ENCODE measurements around the gene EPHB2. TPM values are rescaled to one million over a fixed set of nuclear protein-coding genes. Genes with fewer than 3 reads are reported as not detected.

EPHB2 gene
- total RNA-seq, 1 experiment from 2014 or later, result 18.5 TPM

GRCh38 chr1:22853651-22854185 lies 143.1 kb downstream of the EPHB2 start (continued):
- TF ChIP-seq, protein P1, sequence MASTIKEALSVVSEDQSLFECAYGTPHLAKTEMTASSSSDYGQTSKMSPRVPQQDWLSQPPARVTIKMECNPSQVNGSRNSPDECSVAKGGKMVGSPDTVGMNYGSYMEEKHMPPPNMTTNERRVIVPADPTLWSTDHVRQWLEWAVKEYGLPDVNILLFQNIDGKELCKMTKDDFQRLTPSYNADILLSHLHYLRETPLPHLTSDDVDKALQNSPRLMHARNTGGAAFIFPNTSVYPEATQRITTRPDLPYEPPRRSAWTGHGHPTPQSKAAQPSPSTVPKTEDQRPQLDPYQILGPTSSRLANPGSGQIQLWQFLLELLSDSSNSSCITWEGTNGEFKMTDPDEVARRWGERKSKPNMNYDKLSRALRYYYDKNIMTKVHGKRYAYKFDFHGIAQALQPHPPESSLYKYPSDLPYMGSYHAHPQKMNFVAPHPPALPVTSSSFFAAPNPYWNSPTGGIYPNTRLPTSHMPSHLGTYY (CRISPR knock-in tag; IDR thresholded peaks at IDR 0.05), result no peak
- TF ChIP-seq PRRX2 (CRISPR knock-in tag; IDR thresholded peaks at IDR 0.05), result no peak
- no peak for TF ChIP-seq ZNF263 (CRISPR knock-in tag; IDR thresholded peaks at IDR 0.05; ENCODE audit: low read depth)
- TF ChIP-seq OVOL2 (CRISPR knock-in tag; IDR thresholded peaks at IDR 0.05; ENCODE audit: borderline replicate concordance), result no peak

DNA sequence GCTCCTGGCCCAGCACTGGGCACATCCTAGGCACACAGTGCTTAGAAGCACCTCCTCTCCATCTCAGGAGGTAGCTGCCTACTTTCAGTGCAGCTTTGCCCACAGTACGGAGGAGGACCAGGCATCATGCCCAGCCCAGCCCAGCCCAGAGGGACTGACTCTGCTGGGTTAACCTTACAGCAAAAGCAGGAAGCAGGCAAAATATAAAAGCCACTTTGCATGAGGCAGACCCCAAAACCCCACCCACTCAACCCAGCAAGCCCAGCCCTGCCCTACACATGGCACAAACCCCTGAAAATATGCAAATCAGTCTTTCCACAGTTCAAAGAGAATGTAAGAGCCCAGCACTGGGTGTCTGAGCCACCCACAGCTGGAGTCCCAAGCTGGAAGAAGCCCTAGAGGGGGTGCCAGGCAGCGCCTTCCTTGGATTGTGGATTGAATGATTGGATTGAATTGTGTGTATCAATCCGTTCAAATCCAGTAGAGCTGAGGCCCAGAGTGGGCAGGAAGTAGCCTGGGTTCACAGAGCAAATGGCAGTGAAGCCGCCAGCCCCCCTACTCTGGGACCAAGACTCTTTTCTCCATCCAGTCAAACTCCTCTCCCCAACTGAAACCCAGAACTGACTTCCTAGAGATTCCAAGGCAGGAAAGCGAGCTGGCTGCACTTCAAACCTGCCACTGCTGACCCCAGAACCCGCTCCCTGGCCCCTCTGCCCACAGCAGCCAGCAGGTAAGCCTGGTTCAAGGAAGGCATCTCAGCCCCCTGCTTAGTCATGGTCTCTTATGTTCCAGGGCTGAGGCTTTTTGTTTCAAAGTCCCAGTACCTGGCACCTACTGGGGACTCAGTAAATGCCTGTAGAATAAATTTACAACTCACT lies 144.3 kb downstream of the EPHB2 start:
- Mint-ChIP-seq H3K4me1 (peaks cover 31% of the 10 kb centered on the region), H3K27ac (peak overlapping the region; percentile 57), H3K4me3 (no peak overlapping the region), H3K9me3 (no peaks in the 10 kb centered on the region), H3K36me3 (no peaks in the 10 kb centered on the region), H3K27me3 (ENCODE audit: low read depth) (peaks cover 10% of the 10 kb centered on the region)
- DNase-seq (ENCODE audit: low spot score) (no peak), ATAC-seq (peak; percentile 16)
- POLR2A ChIA-PET, result interaction anchor here (0.6 kb wide), 1 partner anchor 349 kb away, joined by 4 read pairs; no protein-coding TSS in a partner anchor
- CTCF ChIA-PET, result interaction anchor here (0.7 to 4.3 kb wide), 3 partner anchors 7 to 150 kb away, joined by 3 to 57 read pairs (median 9); no protein-coding TSS in a partner anchor
- TF ChIP-seq IRF2 (CRISPR knock-in tag; IDR thresholded peaks at IDR 0.05; ENCODE audit: borderline replicate concordance, low read depth), result no peak

GRCh38 chr1:22855668-22856606 lies 145.3 kb downstream of the EPHB2 start:
- Mint-ChIP-seq H3K9me3 (no peaks in the 10 kb centered on the region), H3K4me3 (no peak overlapping the region), H3K36me3 (no peaks in the 10 kb centered on the region), H3K4me1 (peaks cover 27% of the 10 kb centered on the region), H3K27ac (no peak overlapping the region), H3K27me3 (ENCODE audit: low read depth) (peaks cover 10% of the 10 kb centered on the region)
- ATAC-seq (no peak), DNase-seq (ENCODE audit: low spot score) (no peak)
- POLR2A ChIA-PET, result interaction anchor here (0.6 kb wide), 1 partner anchor 348 kb away, joined by 4 read pairs; no protein-coding TSS in a partner anchor
- CTCF ChIA-PET, result interaction anchor here (0.7 to 1.1 kb wide), 2 partner anchors 51 to 151 kb away, joined by 3 read pairs; no protein-coding TSS in a partner anchor
- no peak for TF ChIP-seq ZNF423 (CRISPR knock-in tag; IDR thresholded peaks at IDR 0.05)
- TF ChIP-seq MYBL2 (CRISPR knock-in tag; IDR thresholded peaks at IDR 0.05), result no peak
- no peak for TF ChIP-seq JAZF1 (CRISPR knock-in tag; IDR thresholded peaks at IDR 0.05)
- TF ChIP-seq, protein P2, sequence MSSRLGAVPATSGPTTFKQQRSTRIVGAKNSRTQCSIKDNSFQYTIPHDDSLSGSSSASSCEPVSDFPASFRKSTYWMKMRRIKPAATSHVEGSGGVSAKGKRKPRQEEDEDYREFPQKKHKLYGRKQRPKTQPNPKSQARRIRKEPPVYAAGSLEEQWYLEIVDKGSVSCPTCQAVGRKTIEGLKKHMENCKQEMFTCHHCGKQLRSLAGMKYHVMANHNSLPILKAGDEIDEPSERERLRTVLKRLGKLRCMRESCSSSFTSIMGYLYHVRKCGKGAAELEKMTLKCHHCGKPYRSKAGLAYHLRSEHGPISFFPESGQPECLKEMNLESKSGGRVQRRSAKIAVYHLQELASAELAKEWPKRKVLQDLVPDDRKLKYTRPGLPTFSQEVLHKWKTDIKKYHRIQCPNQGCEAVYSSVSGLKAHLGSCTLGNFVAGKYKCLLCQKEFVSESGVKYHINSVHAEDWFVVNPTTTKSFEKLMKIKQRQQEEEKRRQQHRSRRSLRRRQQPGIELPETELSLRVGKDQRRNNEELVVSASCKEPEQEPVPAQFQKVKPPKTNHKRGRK (CRISPR knock-in tag; IDR thresholded peaks at IDR 0.05; ENCODE audit: borderline replicate concordance), result no peak
- TF ChIP-seq, protein P3, sequence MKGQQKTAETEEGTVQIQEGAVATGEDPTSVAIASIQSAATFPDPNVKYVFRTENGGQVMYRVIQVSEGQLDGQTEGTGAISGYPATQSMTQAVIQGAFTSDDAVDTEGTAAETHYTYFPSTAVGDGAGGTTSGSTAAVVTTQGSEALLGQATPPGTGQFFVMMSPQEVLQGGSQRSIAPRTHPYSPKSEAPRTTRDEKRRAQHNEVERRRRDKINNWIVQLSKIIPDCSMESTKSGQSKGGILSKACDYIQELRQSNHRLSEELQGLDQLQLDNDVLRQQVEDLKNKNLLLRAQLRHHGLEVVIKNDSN (CRISPR knock-in tag; IDR thresholded peaks at IDR 0.05), result no peak
- TF ChIP-seq TEAD1 (CRISPR knock-in tag; IDR thresholded peaks at IDR 0.05), result no peak
- TF ChIP-seq PRRX2 (CRISPR knock-in tag; IDR thresholded peaks at IDR 0.05), result no peak
- no peak for TF ChIP-seq OVOL2 (CRISPR knock-in tag; IDR thresholded peaks at IDR 0.05; ENCODE audit: borderline replicate concordance)
- TF ChIP-seq, protein P4, sequence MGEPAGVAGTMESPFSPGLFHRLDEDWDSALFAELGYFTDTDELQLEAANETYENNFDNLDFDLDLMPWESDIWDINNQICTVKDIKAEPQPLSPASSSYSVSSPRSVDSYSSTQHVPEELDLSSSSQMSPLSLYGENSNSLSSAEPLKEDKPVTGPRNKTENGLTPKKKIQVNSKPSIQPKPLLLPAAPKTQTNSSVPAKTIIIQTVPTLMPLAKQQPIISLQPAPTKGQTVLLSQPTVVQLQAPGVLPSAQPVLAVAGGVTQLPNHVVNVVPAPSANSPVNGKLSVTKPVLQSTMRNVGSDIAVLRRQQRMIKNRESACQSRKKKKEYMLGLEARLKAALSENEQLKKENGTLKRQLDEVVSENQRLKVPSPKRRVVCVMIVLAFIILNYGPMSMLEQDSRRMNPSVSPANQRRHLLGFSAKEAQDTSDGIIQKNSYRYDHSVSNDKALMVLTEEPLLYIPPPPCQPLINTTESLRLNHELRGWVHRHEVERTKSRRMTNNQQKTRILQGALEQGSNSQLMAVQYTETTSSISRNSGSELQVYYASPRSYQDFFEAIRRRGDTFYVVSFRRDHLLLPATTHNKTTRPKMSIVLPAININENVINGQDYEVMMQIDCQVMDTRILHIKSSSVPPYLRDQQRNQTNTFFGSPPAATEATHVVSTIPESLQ (CRISPR knock-in tag; IDR thresholded peaks at IDR 0.05), result no peak
- no peak for TF ChIP-seq ZNF671 (CRISPR knock-in tag; IDR thresholded peaks at IDR 0.05)
- no peak for TF ChIP-seq FOXP1 (CRISPR knock-in tag; IDR thresholded peaks at IDR 0.05; ENCODE audit: borderline replicate concordance)
- TF ChIP-seq, protein P5, sequence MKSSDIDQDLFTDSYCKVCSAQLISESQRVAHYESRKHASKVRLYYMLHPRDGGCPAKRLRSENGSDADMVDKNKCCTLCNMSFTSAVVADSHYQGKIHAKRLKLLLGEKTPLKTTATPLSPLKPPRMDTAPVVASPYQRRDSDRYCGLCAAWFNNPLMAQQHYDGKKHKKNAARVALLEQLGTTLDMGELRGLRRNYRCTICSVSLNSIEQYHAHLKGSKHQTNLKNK (CRISPR knock-in tag; IDR thresholded peaks at IDR 0.05), result no peak
- TF ChIP-seq JUN (CRISPR knock-in tag; IDR thresholded peaks at IDR 0.05), result no peak
- TF ChIP-seq NR3C1 (CRISPR knock-in tag; conservative IDR thresholded peaks at IDR 0.05; ENCODE audit: low read depth), result no peak
- TF ChIP-seq TP53 (CRISPR knock-in tag; IDR thresholded peaks at IDR 0.05), result no peak
- TF ChIP-seq, protein P6, sequence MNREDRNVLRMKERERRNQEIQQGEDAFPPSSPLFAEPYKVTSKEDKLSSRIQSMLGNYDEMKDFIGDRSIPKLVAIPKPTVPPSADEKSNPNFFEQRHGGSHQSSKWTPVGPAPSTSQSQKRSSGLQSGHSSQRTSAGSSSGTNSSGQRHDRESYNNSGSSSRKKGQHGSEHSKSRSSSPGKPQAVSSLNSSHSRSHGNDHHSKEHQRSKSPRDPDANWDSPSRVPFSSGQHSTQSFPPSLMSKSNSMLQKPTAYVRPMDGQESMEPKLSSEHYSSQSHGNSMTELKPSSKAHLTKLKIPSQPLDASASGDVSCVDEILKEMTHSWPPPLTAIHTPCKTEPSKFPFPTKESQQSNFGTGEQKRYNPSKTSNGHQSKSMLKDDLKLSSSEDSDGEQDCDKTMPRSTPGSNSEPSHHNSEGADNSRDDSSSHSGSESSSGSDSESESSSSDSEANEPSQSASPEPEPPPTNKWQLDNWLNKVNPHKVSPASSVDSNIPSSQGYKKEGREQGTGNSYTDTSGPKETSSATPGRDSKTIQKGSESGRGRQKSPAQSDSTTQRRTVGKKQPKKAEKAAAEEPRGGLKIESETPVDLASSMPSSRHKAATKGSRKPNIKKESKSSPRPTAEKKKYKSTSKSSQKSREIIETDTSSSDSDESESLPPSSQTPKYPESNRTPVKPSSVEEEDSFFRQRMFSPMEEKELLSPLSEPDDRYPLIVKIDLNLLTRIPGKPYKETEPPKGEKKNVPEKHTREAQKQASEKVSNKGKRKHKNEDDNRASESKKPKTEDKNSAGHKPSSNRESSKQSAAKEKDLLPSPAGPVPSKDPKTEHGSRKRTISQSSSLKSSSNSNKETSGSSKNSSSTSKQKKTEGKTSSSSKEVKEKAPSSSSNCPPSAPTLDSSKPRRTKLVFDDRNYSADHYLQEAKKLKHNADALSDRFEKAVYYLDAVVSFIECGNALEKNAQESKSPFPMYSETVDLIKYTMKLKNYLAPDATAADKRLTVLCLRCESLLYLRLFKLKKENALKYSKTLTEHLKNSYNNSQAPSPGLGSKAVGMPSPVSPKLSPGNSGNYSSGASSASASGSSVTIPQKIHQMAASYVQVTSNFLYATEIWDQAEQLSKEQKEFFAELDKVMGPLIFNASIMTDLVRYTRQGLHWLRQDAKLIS (CRISPR knock-in tag; IDR thresholded peaks at IDR 0.05; ENCODE audit: borderline replicate concordance), result no peak
- no peak for TF ChIP-seq IRF2 (CRISPR knock-in tag; IDR thresholded peaks at IDR 0.05; ENCODE audit: borderline replicate concordance, low read depth)
